Femur (tissue), 1 donor: ENCODE measurements around the gene YJEFN3.

Experiments used
- DNase-seq: peaks from one replicate; pipeline ENCODE4 v3.0.0-alpha.2; 2017

Gene YJEFN3

DNA sequence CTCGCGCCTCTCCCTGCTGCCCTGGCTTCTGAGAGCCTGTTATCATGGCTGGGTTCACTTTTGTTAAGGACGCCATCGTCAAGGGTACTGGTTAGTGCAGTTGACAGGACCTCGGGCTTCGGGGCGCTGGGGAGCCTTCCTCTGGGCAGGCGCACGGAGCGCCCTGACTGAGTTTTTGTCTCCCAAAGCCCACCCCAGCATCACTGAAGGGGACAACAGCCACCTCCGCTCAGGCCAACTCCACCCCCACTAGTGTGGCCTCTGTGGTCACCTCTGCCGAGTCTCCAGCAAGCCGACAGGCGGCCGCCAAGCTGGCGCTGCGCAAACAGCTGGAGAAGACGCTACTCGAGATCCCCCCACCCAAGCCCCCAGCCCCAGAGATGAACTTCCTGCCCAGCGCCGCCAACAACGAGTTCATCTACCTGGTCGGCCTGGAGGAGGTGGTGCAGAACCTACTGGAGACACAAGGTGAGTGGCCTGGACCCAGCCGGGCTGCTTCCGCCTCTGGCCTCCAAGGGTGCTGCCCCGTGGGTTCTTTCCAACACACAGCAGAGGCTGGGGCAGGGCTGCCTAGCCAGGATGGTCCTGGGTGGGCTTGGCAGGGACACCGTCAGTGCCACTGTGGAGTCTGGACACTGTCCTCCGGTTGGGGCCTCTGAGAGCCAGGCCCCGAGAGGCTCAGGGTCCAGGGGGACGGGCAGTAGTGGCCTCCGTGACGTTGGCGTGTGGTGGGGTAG is 30.3 kb upstream of the YJEFN3 start:
- no peak for DNase-seq

DNA sequence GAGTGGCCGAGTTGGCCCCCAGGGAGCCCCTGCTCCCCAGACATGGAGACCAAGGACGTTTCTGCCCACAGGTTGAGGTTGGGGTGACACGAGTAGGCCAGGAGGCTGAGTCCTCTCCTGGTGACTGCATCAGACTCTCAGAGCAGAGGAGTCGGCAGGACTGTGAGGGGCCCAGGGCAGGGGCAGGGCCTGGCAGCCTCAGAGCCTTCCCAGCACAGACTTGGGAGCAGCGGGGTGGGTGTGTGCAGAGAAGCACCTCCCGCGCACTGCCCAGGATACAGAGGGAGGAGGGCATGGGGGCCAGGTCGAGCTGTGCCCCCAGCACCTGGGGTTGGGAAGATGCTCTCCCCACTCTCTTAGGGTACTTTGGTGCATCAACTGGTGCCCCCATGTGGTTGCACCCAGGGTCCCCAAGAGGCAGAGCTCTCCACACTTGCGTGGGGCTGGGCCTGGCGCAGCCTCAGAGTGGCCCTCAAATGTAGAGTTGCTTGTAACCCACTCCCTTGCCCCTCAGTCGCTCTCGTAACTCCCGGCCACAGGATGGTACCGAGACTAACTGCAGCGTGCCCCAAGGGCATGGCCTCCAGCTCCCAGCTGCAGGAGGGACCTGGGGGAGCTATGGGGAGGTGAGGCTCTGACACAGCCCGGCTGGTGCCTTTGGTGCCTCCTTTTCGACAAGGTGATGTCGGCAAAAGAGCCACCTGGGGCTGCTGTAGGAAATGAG is 29.3 kb upstream of the YJEFN3 start:
- no peak for DNase-seq

DNA sequence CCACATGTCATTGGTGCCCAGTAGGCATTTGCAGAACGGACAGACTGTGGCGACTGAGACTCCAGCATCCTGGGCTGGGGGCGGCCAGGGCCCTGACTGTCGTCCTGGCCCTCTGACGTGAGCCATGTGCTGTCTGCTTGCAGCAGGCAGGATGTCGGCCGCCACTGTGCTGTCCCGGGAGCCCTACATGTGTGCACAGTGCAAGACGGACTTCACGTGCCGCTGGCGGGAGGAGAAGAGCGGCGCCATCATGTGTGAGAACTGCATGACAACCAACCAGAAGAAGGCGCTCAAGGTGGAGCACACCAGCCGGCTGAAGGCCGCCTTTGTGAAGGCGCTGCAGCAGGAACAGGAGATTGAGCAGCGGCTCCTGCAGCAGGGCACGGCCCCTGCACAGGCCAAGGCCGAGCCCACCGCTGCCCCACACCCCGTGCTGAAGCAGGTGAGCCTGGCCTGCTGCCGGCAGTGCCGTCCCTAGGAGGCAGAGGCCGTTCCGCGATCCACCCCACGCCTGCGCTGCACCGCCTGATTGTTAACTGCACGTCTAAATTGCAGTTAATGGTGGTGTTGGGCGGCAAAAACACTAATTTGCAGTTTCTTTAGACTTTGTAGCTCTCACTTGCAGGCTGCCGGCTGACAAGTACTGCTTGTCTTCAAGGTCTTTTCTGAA is 27.6 kb upstream of the YJEFN3 start:
- no peak for DNase-seq

DNA sequence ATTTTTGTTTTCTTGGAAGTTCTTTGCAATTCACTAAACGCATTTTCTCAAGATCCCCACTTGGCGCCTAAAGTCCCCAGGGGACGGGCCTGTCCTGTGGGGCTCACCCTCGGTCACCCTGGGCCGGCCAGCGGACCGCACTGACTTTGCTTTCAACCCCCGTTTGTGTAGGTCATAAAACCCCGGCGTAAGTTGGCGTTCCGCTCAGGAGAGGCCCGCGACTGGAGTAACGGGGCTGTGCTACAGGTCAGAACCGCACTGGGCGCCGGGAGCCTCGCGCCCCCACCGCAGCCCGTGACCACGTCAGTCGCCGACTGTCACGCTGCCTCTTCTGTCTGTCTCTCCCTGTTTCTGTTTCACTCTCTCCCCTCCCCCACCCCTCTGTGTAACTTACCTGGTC is 26.9 kb upstream of the YJEFN3 start:
- DNase-seq: no peak

DNA sequence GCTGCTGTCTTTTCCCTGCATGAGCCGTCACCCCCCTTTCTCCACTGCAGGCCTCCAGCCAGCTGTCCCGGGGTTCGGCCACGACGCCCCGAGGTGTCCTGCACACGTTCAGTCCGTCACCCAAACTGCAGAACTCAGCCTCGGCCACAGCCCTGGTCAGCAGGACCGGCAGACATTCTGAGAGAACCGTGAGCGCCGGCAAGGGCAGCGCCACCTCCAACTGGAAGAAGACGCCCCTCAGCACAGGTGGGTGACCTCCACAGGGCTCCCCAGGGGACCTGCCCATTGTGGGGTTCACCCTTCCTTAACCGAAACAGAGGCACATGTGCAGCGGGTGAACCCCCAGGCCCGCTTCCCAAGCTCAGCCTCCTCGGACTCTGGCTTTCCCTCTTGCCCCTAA is 26.4 kb upstream of the YJEFN3 start:
- peak; percentile 13 for DNase-seq

DNA sequence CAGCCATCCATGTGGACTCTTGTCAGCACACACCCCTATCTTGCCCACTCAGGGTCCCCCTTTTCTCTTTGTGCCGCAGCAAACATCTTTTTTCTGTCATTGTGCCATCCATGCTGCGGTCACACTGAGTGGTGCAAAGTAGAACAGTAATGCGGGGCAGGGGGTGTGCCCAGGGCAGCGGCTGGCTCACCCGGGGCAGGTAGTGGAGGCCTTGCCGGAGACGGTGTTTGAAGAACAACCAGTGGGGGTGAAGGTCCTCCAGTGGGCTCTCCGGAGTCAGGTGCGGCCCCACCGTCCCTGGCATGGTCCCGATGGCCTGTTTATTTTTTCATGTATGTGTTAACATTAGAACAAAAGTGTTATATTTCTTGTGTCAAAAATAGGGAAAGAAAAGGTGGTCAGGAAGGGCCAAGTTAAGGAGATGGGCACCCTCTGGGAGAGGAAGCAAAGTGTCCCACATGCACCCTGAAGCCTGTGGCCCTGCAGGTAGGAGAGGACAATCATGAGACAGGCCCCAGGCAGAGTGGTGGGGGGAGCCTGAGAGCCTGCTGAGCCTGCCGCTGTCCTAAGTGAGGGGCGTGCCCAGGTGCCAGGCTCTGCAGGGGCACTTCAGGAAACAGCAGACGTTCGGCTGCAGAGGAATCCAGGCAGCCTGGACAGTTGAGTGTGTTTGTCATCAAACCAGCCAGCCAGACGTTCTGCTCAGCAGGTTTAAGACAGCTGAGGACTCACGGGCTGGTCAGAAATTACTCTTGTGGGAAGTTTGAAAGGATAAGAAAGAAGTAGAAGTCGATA is 25.7 kb upstream of the YJEFN3 start:
- DNase-seq: peak; percentile 13

DNA sequence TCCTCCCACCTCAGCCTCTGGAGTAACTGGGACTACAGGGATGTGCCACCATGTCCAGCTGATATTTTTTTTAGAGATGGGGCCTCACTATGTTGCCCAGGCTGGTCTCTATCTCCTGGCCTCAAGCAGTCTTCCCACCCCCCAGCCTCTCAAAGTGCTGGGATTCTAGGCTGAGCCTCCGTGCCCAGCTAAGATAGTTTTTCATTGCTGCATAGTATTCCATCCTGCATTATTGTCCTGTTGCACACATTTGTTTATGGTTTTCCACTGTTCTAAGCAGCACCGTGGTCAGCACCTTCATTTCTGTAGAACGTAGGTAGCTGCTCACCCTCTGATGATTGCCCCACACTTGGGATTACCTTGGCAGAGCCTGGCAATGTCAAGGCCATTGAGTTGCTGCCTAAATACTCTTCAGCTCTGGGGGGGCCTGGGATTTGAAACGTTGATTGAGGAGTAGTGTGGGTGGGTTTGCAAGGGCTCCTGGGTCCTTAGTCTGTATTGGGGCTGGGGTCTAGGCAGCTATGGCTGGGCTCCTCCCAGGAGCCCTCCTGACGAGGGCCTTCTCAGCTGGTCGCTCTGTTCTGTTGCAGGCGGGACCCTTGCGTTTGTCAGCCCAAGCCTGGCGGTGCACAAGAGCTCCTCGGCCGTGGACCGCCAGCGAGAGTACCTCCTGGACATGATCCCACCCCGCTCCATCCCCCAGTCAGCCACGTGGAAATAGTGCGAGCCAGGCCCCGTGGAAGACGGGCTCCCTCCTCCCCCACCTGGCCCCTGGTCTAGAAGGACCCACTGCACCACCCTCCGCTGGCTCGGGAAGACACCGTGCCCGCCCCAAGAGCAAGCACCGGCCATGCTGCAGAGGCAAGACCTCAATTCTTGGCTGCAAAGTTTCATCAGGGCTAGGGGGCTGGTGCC is 23.7 kb upstream of the YJEFN3 start:
- no peak for DNase-seq

DNA sequence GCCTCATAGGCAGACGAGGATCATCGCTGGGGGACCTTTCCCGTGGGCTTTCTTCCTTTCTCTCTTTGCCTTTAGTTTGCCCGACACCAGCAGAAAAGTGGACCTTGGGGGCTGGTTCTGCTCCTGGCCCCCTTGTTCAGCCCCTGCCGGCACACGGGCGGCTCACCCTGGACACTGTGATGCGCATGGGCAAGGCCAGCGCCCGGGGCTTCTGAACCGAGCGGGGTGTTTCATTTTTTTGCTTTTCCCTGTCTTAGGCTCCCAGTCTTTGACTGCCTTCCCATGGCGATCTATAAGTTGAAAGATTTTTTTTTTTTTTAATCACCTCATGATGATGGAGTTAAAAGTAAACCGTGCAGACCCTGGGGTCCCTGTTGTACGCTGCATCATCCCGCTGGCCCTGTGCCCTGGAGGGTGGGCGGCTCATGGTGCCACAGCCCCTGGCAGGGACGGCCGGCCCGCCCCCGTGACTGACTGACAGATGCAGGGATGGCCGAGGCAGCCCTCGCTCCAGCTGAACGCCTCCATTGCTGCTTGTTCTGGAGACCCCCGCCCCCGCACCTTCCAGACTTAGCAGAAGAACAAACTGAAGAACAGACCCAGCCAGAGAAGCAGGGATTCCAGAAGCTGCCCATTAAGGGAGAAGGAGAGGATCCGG is 22.9 kb upstream of the YJEFN3 start:
- no peak for DNase-seq

DNA sequence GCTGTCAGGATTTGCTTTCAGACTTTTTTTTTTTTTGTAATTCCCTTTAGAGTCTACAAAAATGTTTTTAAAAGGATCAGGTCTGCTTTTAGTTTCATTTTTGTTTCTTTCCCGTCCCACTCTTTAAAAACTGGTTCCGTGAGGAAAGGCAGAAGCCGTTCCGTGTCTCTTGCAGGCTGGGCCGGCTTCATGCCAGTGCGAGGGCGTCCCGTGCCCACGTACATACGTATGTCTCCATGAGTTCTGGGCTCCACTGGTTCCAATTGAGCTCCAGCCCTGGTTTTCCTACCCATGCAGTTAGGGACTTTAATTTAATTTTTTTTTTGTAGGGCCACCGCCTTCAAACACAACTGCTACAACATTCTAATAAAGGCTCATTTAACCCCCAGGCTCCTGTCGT is 22.1 kb upstream of the YJEFN3 start:
- DNase-seq: no peak

DNA sequence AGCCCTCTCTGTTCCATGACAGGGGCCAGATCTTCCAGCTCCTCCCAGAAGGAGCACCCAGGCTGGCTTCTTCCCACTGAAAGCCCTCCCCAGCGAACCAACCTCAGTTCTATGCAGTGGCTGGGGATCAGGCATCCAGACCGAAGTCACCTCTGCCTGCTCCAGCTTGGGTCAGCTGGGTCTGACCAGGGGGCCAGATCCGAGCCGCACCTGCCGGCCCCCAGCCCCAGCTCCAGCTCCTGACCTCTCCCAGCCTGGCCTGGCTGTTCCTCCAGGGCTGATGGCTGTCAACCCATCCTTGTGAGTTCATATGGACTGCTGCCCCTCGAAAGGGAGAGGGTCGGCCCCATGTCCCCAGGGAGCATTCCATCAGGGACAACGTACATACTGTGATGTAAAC is 21.4 kb upstream of the YJEFN3 start:
- no peak for DNase-seq

DNA sequence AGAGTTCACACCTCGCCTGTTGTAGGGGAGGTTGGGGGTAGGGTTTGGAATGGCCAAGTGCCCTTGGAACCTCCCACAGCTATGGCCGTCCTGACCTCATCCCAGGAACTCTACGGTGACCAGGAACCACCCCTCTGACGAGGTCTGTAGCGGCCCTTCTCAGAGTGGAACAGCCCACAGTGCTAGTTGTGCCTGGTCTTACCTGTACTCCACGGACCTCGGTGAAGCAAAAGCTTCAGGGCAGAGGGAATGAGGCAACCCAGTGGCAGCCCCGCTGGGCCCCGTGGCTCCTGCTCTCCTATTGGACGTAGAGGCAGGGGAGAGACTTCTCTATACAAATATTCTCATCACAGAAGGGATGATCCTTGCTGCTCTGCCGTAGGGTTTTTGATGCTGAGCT is 20.5 kb upstream of the YJEFN3 start:
- no peak for DNase-seq

DNA sequence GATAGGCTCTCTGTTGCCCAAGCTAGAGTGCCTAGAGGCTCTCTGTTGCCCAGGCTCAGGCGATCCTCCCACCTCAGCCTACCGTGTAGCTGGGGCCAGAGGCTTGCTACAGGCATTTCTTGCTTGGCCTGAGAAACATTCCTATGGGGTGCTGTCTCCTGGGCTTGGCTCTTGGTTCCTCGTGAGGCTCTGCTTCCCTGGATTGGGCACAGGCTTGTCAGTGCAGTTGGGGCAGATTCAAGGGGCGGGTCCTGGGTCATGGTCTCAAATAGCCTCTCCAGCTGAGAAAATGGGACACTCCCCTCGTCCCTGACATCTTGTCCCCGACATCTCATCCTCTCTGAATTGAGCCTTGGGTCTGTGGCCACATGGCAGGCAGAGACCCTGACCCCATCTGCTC is 18.3 kb upstream of the YJEFN3 start:
- DNase-seq: no peak

DNA sequence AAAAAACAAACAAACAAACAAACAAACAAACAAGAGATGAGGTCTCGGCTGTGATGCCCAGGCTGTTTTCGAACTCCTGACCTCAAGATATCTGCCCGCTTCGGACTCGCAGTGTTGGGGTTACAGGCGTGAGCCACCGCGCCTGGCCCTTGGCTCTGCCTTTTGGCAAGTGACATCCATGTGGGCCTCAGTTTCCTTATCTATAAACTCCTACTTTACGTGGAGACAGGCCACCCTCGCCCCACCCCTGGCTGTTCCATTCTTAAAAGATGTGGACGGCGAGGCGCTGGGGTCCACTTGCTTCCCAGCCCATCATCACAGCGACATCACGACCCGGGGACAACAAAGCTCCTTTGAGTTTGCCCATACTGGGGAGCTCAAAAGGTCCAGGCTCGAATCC is 15.0 kb upstream of the YJEFN3 start:
- DNase-seq: no peak

DNA sequence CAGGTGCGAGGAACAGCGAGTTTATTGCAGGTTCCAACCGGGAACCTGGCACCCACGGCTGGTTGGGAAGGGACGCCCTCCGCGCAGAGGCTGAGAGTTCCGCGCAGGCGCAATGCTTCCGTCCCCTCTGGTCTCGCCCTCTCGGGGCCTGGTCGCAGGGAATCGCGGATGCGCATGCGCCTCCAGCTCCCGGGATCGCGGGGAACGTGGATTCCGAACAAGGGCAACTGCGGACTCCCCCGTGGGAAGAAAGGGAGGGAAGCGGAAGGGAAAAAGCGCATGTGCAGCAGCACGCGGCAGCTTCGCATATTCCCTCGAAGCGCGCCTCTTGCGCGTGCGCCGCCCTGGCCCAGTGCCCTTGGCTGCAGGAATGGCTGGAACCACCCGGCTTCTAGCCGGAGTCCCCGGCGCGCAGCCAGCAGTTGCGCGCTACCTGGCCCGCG is 14.5 kb upstream of the YJEFN3 start:
- peak; percentile 86 for DNase-seq

DNA sequence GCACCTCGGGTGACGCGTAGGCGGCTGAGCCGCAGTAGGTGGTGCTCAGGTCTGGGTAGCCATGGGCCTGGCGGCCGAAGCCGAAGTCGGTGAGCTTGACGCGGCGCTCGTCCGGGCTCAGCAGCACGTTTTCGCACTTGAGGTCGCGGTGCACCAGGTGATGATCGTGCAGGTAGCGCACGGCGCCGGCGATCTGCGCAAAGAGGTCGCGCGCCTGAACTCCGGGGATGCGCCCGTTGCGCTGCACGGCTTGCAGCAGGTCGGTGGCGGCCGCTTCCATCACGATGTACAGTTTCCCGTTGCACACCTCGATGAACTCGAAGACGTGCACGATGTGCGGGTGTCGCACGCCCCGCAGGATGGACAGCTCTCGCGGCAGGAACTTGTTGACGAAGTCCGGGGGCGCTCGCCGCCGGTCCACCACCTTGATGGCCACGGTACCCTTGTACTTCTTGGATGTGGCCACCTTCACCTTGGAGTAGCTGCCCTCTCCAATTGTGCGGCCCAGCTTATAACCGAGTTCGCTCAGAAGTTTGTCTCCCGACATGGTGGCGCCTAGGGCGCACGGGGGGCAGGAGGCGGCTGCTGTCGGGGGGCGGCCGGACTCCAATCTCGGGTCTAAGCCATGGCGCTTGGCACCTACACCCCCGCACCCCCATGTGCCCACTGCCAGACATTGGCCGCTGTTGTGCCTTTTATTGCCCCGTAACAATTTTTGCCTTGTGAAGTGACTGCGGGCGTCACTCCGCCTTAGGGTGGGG is 13.7 kb upstream of the YJEFN3 start, which contains the start of gene TSSK6:
TSS of gene TSSK6 (minus strand) at position 668 of the 761 bp plus-strand sequence. CDS start at position 547, 121 bp downstream.
- DNase-seq: no peak

DNA sequence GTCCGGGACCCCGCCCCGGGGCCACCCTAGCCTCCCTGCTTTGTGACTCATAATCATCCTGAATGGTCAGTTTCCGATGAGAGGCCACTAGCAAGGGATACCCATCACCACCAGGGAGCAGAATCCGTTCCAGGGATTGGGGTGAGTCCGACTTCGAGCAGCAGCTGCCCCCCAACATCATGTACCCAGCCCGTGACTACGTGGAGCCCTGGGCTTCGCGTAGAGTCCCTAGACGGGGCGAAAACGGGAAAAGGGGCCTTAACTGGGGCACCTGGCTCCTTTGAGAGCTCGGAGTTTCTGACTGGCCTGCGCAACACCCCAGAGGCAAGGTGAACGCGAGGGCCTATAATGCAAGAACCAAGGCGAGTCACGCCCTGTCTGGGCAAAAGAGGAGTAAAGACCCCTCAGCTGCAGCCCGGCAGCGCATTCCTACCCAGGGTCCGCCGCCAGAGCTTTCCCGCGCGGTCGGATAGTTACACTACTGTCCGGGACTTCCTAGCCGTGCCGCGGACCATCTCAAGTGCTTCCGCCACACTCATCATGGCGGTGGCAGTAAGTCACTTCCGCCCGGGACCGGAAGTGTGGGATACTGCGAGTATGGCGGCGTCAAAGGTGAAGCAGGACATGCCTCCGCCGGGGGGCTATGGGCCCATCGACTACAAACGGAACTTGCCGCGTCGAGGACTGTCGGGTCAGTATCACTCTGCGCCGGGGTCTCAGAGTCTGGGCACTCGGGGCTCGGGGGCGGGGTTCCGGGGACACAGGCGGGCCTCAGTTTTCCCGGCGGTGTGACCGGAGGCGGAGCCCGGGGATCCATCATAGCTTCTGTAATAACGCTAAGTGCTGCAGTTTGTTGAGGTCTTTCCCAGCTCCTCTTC is 12.8 kb upstream of the YJEFN3 start, which contains the start of gene NDUFA13:
TSS of gene NDUFA13 (plus strand) at position 584 of the 878 bp plus-strand sequence. CDS start at position 598, 14 bp downstream.
- peak; percentile 97 for DNase-seq

DNA sequence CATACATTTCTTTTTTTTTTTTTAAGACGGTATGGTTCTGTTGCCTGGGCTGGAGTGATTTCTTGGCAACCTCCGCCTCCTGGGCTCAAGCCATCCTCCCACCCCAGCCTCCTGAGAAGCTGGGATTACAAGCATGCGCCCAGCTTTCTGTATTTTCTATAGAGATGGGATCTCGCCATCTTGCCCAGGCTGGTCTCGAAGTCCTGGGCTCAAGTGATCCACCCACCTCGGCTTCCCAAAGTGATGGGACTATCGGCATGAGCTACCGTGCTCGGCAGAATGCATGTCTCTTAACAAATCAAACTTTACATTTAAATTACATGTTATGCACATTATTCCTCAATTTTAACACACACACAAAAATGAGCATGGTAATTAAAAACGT is 11.5 kb upstream of the YJEFN3 start:
- no peak for DNase-seq

DNA sequence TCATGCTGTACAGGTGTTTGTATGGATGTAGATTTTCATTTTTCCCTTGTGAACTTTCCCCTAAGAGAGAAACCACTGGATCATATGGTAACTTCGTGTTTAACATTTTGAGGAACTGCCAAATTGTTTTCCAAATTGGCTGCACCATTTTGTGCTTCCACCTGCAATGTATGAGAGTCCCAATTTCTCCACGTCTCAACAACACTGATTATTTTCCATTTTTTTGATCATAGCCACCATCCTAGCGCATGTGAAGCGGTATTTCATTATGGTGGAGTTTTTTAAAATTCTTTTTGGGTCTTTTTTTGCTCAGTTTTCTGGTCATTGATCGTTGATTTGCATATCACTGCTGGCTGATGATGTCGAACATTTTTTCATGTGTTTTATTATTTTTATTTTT is 7.7 kb upstream of the YJEFN3 start:
- no peak for DNase-seq

DNA sequence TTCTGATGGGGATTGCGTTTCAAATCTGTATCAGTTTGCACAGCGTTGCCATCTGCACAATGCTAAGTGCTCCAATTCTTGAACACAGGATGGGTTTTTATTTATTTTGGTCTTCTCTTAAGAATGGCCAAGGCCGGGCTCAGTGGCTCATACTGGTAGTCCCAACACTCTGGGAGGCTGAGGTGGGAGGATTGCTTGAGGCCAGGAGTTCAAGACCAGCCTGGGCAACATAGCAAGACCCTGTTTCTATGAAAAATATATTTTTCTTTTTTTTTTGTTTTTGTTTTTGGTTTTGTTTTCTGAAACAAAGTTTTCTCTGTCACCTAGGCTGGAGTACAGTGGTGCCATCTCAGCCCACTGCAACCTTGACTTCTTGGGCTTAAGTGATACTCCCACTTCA is 5.5 kb upstream of the YJEFN3 start:
- DNase-seq: no peak
